IPS DF 6.9 (cell line): ENCODE measurements around the gene MRPL11.
"Not testable (repeated sequence)": the region's sequence is repeated elsewhere in the genome, so short reads cannot be mapped to it uniquely, and the experiment has no call there.

Experiments
- DNase-seq: peaks from one replicate; pipeline ENCODE4 v3.0.0-alpha.2; 2013; ENCODE audit warnings: low read depth, low spot score
- H3K27ac ChIP-seq: one replicate; pipeline ENCODE4 v1.5.1; 2013; ENCODE audit warnings: low read length, control low read depth
- H3K27me3 ChIP-seq: 2 replicates; pipeline ENCODE4 v1.6.1; 2013; ENCODE audit warnings: mild to moderate bottlenecking, low read length; ENCODE audit not compliant: control insufficient read depth, insufficient read depth
- H3K36me3 ChIP-seq: 2 replicates; pipeline ENCODE4 v1.6.1; 2013; ENCODE audit warnings: low read length; ENCODE audit not compliant: control insufficient read depth, insufficient read depth
- H3K4me1 ChIP-seq: 2 replicates; pipeline ENCODE4 v1.6.1; 2013; ENCODE audit warnings: low read length; ENCODE audit not compliant: control insufficient read depth, insufficient read depth
- H3K4me3 ChIP-seq: 2 replicates; pipeline ENCODE4 v1.5.1; 2013; ENCODE audit warnings: mild to moderate bottlenecking, low read length
- H3K9me3 ChIP-seq: 2 replicates; pipeline ENCODE4 v1.6.1; 2013; ENCODE audit warnings: low read length, inconsistent platforms; ENCODE audit not compliant: control insufficient read depth, insufficient read depth
- WGBS: extraction: QIAGEN DNeasy Blood & Tissue Kit; methylation state at CpG from one replicate; pipeline ENCODE4 v1.1.7; 2013; ENCODE audit warnings: mixed read lengths, missing lambda C conversion rate; ENCODE audit not compliant: insufficient read length, insufficient coverage; 5-methylcytosine and 5-hydroxymethylcytosine counted together

The MRPL11 gene

DNA sequence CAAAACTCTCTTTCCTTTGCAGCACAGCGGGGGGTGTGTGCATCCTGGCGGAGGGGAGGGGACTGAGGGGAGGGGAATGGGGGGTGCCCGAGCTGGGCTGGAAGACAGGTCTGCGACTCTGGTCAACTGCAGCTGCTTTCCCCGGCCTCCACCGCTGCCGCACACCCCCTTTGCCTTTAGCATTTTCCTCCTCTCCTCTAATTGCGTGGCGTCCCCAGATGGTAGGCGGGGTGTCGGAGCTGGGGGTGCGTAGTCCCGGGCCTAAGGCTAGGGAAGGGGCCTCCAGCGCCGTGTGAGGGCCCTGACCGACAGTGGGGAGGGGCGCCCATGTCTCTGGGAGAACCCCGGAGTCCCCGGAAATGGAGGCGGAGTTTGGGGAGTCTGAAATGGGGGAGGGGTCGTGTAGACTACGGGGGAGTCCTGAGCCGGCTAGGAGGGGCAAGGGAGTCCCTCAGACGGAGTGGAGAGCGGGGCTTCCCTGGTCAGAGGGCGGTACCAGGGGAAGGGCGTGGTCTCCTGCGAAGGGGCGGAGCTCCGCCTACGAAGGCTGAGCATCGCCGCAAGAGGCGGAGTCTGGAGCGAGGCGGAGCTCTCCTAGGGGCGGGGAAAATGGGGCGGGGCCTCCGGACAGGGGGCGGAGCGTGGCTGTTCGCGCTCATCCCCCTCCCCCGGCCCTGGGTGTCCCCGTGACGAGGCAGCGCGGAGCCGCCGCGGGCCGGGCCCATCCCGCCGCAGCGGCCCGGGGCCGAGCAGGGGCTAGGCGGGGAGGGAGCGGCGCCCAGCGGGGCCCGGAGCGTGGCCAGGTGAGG is 27.8 kb upstream of the MRPL11 start, which contains the start of gene PELI3:
PELI3 (plus strand) TSS at position 681 of the 809 bp plus-strand sequence. CDS start 1,224 bp downstream, outside the sequence.
- peak; percentile 85 for DNase-seq
- peaks cover 7% of the 10 kb centered on the region; the same call in 1 of the 2 replicates for H3K4me1 ChIP-seq

DNA sequence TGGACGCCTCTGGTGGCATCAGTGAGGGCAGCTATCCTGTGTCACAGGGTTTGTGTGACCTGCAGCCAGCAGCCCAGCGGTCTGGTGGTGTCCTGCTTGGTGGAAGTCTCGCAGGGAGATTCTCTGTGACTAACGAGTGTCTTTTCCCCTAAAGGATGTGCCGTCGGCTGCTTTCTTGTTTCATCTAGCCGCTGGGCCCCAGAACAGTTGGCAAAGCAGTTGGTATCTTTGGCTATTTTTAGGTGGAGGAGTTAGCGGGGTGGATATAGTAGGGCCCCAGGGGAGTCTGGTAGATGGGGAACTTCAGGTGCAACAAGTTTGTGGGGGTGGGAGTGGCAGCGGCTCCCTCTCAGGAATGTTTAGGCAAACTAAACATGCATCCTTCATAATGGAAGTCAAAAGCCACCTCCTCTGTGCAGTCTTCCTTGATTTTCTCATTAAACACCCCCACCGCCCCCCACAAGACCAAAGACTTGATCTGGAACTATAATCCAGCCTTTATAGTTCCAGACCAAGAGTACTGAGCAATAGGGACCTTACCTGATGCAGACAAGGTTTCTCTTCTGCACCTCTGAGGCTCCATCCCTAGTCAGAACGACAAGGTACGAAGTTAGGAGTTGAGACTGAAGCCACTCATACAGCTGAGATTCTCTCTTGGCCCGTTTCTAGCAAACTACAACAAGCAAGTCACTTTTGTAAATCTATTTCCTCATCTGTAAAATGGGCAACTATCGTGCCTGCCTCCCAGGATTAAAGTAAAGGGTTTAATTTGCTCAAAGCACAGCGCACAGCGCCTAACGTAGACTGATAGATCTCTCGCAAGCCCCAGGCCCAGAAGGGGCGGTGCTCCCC is 27.0 kb upstream of the MRPL11 start:
- DNase-seq, result no peak
- Histone ChIP-seq H3K27me3 (no peaks in the 10 kb centered on the region), H3K9me3 (no peaks in the 10 kb centered on the region), H3K4me3 (peak overlapping the region; percentile 82; the same call in 1 of the 2 replicates), H3K4me1 (peaks cover 7% of the 10 kb centered on the region; the same call in 1 of the 2 replicates), H3K27ac (no peak overlapping the region), H3K36me3 (no peaks in the 10 kb centered on the region)
- no CpG with 5 or more reads among the region's 19 CpGs for WGBS

More for the DNA sequence above, 27.8 kb upstream of the MRPL11 start, which contains the start of gene PELI3:
- Histone ChIP-seq H3K27ac (no peak within 1 kb of the TSS), H3K4me3 (peak within 1 kb of the TSS; percentile 82; the same call in 1 of the 2 replicates), H3K9me3 (no peaks in the 10 kb centered on the region), H3K27me3 (no peaks in the 10 kb centered on the region), H3K36me3 (no peaks in the 10 kb centered on the region)
- WGBS, result no CpG with 5 or more reads among the region's 63 CpGs

DNA sequence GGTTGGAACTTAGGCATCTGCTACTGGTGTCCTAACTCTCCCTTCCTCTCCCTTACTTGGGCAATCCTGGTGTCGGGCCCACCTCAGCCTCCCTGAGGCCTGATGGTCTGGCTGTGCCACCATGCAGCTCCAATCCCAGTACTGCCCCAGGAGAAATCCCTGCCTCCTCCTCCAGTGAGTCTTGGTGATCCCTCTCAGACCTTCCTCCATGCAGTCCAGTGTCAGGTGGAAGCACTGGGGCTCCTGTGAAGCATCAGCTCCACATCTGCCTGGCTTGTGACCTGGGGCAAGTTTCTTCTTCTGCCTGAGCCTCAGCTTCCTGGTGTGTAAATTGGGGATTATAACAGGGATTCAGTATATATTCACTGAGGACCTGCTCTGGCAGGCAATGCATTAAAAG is 26.3 kb upstream of the MRPL11 start:
- no peaks in the 10 kb centered on the region for H3K9me3 ChIP-seq

DNA sequence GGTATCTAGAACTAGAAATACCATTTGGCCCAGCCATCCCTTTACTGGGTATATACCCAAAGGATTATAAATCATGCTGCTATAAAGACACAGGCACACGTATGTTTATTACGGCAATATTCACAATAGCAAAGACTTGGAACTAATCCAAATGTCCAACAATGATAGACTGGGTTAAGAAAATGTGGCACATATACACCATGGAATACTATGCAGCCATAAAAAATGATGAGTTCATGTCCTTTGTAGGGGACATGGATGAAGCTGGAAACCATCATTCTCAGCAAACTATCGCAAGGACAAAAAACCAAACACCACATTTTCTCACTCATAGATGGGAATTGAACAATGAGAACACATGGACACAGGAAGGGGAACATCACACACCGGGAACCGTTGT is 25.5 kb upstream of the MRPL11 start:
- not testable (repeated sequence) for H3K9me3 ChIP-seq, H3K4me3 ChIP-seq, H3K27ac ChIP-seq, DNase-seq, H3K4me1 ChIP-seq, H3K36me3 ChIP-seq, H3K27me3 ChIP-seq
- no CpG with 5 or more reads among the region's 5 CpGs for WGBS

More for the DNA sequence above, 26.3 kb upstream of the MRPL11 start:
- no peaks in the 10 kb centered on the region for H3K36me3 ChIP-seq
- no peak overlapping the region for H3K4me3 ChIP-seq
- no CpG with 5 or more reads among the region's 1 CpG for WGBS
- H3K4me1 ChIP-seq, result peaks cover 7% of the 10 kb centered on the region; the same call in 1 of the 2 replicates
- H3K27me3 ChIP-seq, result no peaks in the 10 kb centered on the region
- no peak for DNase-seq
- no peak overlapping the region for H3K27ac ChIP-seq

DNA sequence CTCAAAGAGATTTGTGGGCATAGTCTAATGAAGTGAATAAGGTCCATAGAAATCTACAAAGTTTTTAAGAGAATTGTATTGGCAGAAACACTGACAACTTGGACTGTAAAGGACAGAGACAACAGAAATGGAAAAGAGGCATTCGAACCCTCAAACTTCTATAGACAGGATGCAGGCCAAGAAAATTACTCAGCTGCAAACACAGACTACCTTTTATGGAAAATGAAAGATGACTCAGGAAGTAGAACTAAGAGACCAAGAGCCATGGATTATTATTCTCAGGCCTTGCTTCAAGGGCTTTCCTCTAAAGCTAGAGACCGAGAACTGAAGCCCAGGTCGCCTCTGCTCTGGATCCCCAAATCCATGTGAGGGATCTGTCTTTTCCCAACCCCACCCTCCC is 24.3 kb upstream of the MRPL11 start:
- Histone ChIP-seq H3K9me3 (no peaks in the 10 kb centered on the region), H3K36me3 (no peaks in the 10 kb centered on the region), H3K4me1 (0 out of 2 replicates have a peak, but pooled peaks cover 5% of the 10 kb centered on the region), H3K4me3 (no peak overlapping the region), H3K27me3 (no peaks in the 10 kb centered on the region), H3K27ac (no peak overlapping the region)
- no peak for DNase-seq
- no CpG with 5 or more reads among the region's 3 CpGs for WGBS

DNA sequence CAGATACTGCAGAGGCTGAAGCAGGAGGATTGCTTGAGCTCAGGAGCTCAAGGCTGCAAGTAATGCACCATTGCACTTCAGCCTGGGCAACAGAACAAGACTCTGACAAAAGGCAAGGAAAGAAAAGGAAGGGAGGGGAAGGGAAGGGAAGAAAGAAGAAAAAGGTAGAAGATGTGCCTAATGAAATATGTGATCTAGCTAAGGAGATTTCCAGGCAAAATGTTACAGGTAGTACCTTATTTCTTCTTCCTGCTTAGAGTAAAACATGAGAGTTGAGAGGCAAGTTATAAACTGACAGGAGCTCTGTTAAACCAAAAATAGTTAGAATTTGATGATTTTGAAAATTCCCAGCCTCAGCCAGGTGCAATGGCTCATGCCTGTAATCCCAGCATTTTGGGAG is 23.4 kb upstream of the MRPL11 start:
- H3K27me3 ChIP-seq, result no peaks in the 10 kb centered on the region
- no peaks in the 10 kb centered on the region for H3K9me3 ChIP-seq
- H3K4me1 ChIP-seq, result 0 out of 2 replicates have a peak, but pooled peaks cover 3% of the 10 kb centered on the region
- H3K27ac ChIP-seq, result no peak overlapping the region
- no peaks in the 10 kb centered on the region for H3K36me3 ChIP-seq
- DNase-seq, result no peak
- no peak overlapping the region for H3K4me3 ChIP-seq

DNA sequence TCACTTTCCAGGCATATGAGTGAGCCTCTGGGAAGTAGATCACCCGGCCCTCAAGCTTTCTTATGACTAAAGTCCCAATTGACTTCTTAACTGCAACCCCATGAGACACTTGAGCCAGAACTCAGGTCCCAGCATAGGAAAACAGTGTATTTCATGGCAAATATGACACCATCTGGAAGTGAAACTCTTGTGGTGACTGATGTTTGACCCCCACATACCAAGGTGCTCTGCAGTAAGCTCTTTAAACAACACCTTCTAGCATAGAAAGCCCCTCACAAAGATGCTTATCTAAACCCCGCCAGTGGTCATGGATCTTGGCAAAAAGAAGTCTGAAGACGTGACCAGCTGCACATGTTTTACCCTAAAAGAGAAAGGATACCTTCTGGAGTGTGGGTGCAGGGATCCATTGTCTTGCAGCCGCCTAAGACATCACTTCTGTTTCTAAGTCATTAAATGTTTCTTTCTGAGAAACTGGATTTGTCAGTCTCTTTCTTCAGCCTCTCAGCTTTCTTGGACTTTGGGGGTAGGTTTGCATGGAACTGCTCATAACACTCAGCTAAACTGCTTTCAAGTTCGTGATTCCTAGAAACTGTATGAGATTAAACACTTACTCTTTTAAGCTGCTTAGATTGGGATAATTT is 20.6 kb upstream of the MRPL11 start:
- Histone ChIP-seq H3K27me3 (no peaks in the 10 kb centered on the region), H3K9me3 (no peaks in the 10 kb centered on the region), H3K4me3 (no peak overlapping the region), H3K27ac (no peak overlapping the region), H3K36me3 (no peaks in the 10 kb centered on the region), H3K4me1 (no peaks in the 10 kb centered on the region)
- WGBS, result no CpG with 5 or more reads among the region's 5 CpGs
- DNase-seq, result no peak

DNA sequence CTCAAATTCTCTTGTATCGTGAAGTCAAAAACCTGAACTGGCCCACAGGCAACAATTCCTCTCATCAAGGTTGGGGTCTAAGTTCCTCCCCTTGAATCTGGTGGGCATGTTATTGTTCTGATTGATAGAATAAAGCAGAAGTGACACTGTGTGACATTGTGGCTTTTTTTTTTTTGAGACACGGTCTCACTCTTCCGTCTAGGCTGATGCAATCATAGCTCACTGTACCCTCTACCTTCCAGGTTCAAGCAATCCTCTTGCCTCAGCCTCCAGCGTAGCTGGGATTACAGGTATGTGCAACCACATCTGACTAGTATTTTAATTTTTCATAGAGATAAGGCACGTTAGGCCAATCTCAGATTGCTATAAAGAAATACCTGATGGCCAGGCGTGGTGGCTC is 19.2 kb upstream of the MRPL11 start:
- no CpG with 5 or more reads among the region's 6 CpGs for WGBS
- Histone ChIP-seq H3K4me1 (no peaks in the 10 kb centered on the region), H3K36me3 (no peaks in the 10 kb centered on the region), H3K4me3 (no peak overlapping the region), H3K27me3 (no peaks in the 10 kb centered on the region), H3K9me3 (no peaks in the 10 kb centered on the region), H3K27ac (no peak overlapping the region)
- DNase-seq, result no peak

DNA sequence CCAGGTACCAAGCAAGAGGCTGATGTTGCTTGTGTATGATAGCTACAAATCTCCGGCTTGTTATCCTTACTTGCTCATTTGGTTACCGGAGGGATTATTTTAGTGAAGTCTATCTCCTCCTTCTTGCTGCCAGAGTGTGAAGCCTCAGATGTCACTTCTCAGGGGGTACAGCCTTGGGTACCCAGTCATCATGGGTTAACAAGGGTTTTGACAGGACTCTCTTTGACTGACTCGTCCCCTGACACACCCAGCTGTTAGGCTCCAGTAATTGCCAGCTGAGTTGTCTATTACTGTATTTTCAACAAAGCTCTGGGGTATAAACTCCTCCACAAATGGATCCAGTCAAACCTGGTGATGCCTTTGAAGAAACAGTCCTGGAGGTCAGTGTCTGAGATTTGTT is 16.2 kb upstream of the MRPL11 start:
- Histone ChIP-seq H3K27ac (no peak overlapping the region), H3K36me3 (no peaks in the 10 kb centered on the region), H3K9me3 (no peaks in the 10 kb centered on the region), H3K4me1 (no peaks in the 10 kb centered on the region), H3K27me3 (no peaks in the 10 kb centered on the region), H3K4me3 (no peak overlapping the region)
- DNase-seq, result no peak
- no CpG with 5 or more reads among the region's 3 CpGs for WGBS

DNA sequence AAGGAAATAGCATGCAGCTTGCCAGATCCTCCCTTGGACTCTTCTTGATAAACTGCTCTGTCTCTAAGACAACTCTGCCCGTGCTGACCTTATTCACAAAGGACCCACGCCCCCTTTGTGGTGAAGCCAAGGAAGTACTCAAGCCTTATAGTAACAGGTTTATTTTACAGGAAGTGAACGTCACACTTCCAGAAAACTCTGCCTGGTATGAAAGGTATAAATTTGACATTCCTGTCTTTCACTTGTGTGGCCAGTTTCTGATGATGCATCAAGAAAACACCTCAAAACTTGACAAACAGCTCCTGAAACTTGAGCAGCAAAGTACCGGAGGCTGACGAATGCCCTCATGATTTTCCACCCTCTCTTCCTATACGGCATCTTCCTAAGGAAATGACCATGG is 15.6 kb upstream of the MRPL11 start:
- Histone ChIP-seq H3K4me3 (no peak overlapping the region), H3K36me3 (no peaks in the 10 kb centered on the region), H3K4me1 (no peaks in the 10 kb centered on the region), H3K27me3 (no peaks in the 10 kb centered on the region), H3K27ac (no peak overlapping the region), H3K9me3 (no peaks in the 10 kb centered on the region)
- WGBS, result no CpG with 5 or more reads among the region's 6 CpGs
- DNase-seq, result no peak
